ENCODE results near the gene LYZL1.

- TF ChIP-seq PHTF2 (CRISPR knock-in tag; IDR thresholded peaks at IDR 0.05), result no peak
- TF ChIP-seq CTCF (IDR thresholded peaks at IDR 0.05 in 2 of 3, conservative IDR thresholded peaks at IDR 0.05 in 1 of 3; ENCODE audit: insufficient read depth in 2 of 3, low read depth in 1 of 3, low read length in 3 of 3), result no peak
- TF ChIP-seq TCF7 (IDR thresholded peaks at IDR 0.05; ENCODE audit: borderline replicate concordance), result no peak
- TF ChIP-seq RAD21 (CRISPR knock-in tag; conservative IDR thresholded peaks at IDR 0.05 in 1 of 2, IDR thresholded peaks at IDR 0.05 in 1 of 2), result no peak
- TF ChIP-seq ZNF583 (CRISPR knock-in tag; IDR thresholded peaks at IDR 0.05), result no peak
Measured at GRCh38 chr10:29355411-29355991, 66.6 kb downstream of the LYZL1 start.
